Caco-2 (cell line): ENCODE measurements around the gene ZYX. TPM values are rescaled to one million over a fixed set of nuclear protein-coding genes. Genes with fewer than 3 reads are reported as not detected.

ENCODE experiments used
- BruUV-seq: library from RNA; stranded (reverse); fragments of 400-500 nt; replicated peaks from 2 replicates; lab custom pipeline; 2021; lab: Mats Ljungman, UMichigan
- CTCF ChIA-PET: fragments of 300-600 bp; sonication (Branson Sonifier 250); formaldehyde crosslinking; loops from one replicate; lab custom pipeline; 2022; ENCODE audit warnings: antibody characterized with exemption; lab: Charles Lee
- POLR2A ChIA-PET: fragments of 300-600 bp; sonication (Branson Sonifier 250); formaldehyde crosslinking; loops from one replicate; lab custom pipeline; 2022; ENCODE audit warnings: antibody characterized with exemption; lab: Charles Lee
- DNase-seq, 2 experiments: peaks; one replicate each; pipeline versions ENCODE4 v3.0.0 to v3.0.0-alpha.2; 2020 to 2022
- H3K27me3 ChIP-seq: replicated peaks from 2 replicates; pipeline ENCODE4 v1.6.0; 2011; ENCODE audit warnings: low read length; ENCODE audit not compliant: control insufficient read depth, insufficient read depth
- H3K36me3 ChIP-seq: 2 replicates; pipeline ENCODE4 v1.5.1; 2011; ENCODE audit warnings: low read length; ENCODE audit not compliant: control insufficient read depth, insufficient read depth
- H3K4me1 ChIP-seq: fragments of 250-450 bp; sonication (Bioruptor Pico); 2 replicates; pipeline ENCODE4 v1.5.1; 2020; ENCODE audit warnings: mild to moderate bottlenecking
- H3K4me3 ChIP-seq: 2 replicates; pipeline ENCODE4 v1.5.1; 2011; ENCODE audit warnings: low read depth, mild to moderate bottlenecking, control low read depth, low read length
- H3K9me3 ChIP-seq: fragments of 250-450 bp; sonication (Bioruptor Pico); 2 replicates; pipeline ENCODE4 v1.5.1; 2020; ENCODE audit warnings: mild to moderate bottlenecking, moderate library complexity
- H3K27ac Mint-ChIP-seq: one replicate; pipeline ENCODE4 v1.8.0; 2022; ENCODE audit warnings: mixed read lengths; ENCODE audit not compliant: unreplicated experiment
- H3K27me3 Mint-ChIP-seq: one replicate; pipeline ENCODE4 v1.8.0; 2022; ENCODE audit warnings: mixed read lengths; ENCODE audit not compliant: insufficient read depth, unreplicated experiment
- H3K36me3 Mint-ChIP-seq: one replicate; pipeline ENCODE4 v1.8.0; 2022; ENCODE audit warnings: mild to moderate bottlenecking, mixed read lengths; ENCODE audit not compliant: insufficient read depth, unreplicated experiment
- H3K4me1 Mint-ChIP-seq: one replicate; pipeline ENCODE4 v1.8.0; 2022; ENCODE audit warnings: low read depth, mixed read lengths; ENCODE audit not compliant: unreplicated experiment
- H3K4me3 Mint-ChIP-seq: one replicate; pipeline ENCODE4 v1.8.0; 2022; ENCODE audit warnings: mild to moderate bottlenecking, moderate library complexity, mixed read lengths; ENCODE audit not compliant: unreplicated experiment
- H3K9me3 Mint-ChIP-seq: one replicate; pipeline ENCODE4 v1.8.0; 2022; ENCODE audit warnings: mixed read lengths; ENCODE audit not compliant: unreplicated experiment
- CTCF ChIP-seq, 2 experiments: fragments of 200-600 bp in 1 of 2; IDR thresholded peaks; 1 replicate in 1 of 2; 2 replicates in 1 of 2; pipeline versions ENCODE4 v1.5.1 to v1.8.0; 2011 to 2022; ENCODE audit warnings: antibody characterized with exemption in 1 of 2, control low read depth in 1 of 2, inconsistent platforms in 1 of 2, low read depth in 1 of 2, low read length in 1 of 2, mild to moderate bottlenecking in 1 of 2, moderate library complexity in 1 of 2; ENCODE audit not compliant: insufficient read depth in 1 of 2, severe bottlenecking in 1 of 2, unreplicated experiment in 1 of 2
- intact Hi-C: fragments of 100-400 bp; cut with micrococcal nuclease; formaldehyde crosslinking; loops from one replicate; pipeline ENCODE4 v1.10.0; 2022; ENCODE audit not compliant: unreplicated experiment
- total RNA-seq: library from RNA; stranded (reverse); gene quantifications from 2 replicates; pipeline ENCODE4 v1.2.3, GENCODE V29; 2022

The ZYX gene
- total RNA-seq, 1 experiment from 2014 or later, result 147 TPM

DNA sequence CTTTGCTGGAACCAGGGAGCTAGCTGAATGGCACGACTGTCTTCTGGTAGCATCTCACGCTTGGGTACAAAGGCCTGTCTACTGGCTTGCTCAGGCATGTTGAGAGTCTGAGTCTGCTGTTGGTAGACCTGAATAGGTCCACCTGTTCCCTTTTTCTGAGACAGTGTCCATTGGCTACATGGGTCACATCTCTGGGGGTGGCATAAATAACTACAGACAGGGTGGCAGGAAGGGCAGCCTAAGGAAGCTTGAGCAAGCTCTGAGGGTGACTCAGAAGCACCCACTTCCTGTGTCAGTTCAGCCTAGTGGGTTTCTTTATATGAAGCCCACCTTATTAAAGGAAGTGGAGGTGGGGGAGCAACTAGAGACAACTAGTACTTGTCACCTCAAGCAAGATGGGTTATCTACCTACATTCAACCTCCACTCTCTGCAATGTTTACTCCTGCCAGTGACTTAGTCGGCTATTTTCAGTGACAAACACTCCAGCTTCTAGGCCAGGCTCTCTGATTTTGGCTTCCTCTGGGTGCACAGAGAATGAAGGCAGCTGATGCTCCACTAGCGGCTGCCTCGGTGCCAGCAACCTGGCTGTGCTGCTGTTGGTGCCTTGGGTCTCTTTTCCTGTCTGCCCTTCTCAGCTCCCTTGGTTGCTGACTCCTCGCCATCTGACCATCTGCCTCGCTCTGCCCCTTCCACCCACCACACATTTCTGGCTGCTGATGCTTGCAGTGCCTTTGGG lies 5.7 kb upstream of the ZYX start:
- Mint-ChIP-seq H3K4me1 (peaks cover 41% of the 10 kb centered on the region), H3K4me3 (no peak overlapping the region), H3K36me3 (peaks cover 22% of the 10 kb centered on the region), H3K9me3 (no peaks in the 10 kb centered on the region), H3K27ac (no peak overlapping the region), H3K27me3 (no peaks in the 10 kb centered on the region)
- no peak for TF ChIP-seq CTCF (IDR thresholded peaks at IDR 0.05; ENCODE audit: insufficient read depth in 1 of 2, low read depth in 1 of 2, low read length in 1 of 2, severe bottlenecking in 1 of 2, unreplicated experiment in 1 of 2)
- H3K36me3 ChIP-seq, result no peaks in the 10 kb centered on the region; the same call in 1 of the 2 replicates
- intact Hi-C loops, result no loop called here
- H3K4me1 ChIP-seq, result peaks cover 35% of the 10 kb centered on the region
- ChIA-PET POLR2A (no interaction called here), CTCF (interaction anchor here (1.3 to 1.6 kb wide), 2 partner anchors 30 to 135 kb away, joined by 3 to 4 read pairs; no protein-coding TSS in a partner anchor)
- DNase-seq, result no peak
- no TSS peak for BruUV-seq
- no peaks in the 10 kb centered on the region for H3K9me3 ChIP-seq
- no peak overlapping the region for H3K4me3 ChIP-seq
- H3K27me3 ChIP-seq, result no peaks in the 10 kb centered on the region

- Mint-ChIP-seq H3K36me3 (peaks cover 17% of the 10 kb centered on the region), H3K27ac (no peak overlapping the region), H3K9me3 (no peaks in the 10 kb centered on the region), H3K4me1 (peaks cover 32% of the 10 kb centered on the region), H3K4me3 (no peak overlapping the region), H3K27me3 (no peaks in the 10 kb centered on the region)
- ChIA-PET POLR2A (no interaction called here), CTCF (interaction anchor here (1.3 kb wide), 1 partner anchor 31 kb away, joined by 3 read pairs; no protein-coding TSS in a partner anchor)
- Histone ChIP-seq H3K27me3 (no peaks in the 10 kb centered on the region), H3K36me3 (no peaks in the 10 kb centered on the region; the same call in 1 of the 2 replicates), H3K4me1 (peaks cover 27% of the 10 kb centered on the region), H3K9me3 (no peaks in the 10 kb centered on the region), H3K4me3 (no peak overlapping the region)
- no TSS peak for BruUV-seq
- intact Hi-C loops, result no loop called here
- no peak for DNase-seq
- no peak for TF ChIP-seq CTCF (IDR thresholded peaks at IDR 0.05; ENCODE audit: insufficient read depth in 1 of 2, low read depth in 1 of 2, low read length in 1 of 2, severe bottlenecking in 1 of 2, unreplicated experiment in 1 of 2)
These were observed 4.7 kb upstream of the ZYX start for GRCh38 chr7:143376396-143376795.

DNA sequence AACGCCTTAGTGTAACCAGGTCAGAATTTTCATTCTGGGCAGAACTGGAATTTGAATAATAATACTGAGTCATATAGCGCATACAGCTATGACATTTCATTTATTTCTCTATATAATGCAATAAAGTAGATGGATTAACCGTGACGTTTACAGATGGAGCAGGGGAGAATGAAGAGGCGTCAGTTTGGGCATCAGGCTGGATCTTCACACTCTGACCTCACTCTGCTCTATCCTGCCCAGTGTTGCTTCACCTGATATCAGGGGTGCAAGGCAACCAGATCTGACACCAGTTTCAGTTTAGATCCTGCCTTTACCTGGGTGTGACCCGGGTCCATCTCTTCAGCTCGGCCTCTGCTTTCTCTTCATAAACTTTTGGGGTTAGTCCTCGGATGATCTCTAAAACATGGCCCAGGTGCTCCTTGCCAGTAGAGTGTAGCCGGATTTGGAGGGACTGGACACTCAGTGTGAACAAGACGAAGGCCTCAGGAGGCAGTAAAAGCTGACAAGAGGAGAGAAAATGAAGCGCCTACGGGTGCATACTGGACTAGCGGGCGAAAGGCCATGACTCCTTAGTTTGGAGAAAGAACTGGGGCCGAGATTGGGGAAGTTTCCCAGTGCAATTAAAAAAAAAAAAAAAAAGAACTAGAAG lies 1.4 kb upstream of the ZYX start:
- peak overlapping the region; percentile 70 for H3K4me3 ChIP-seq
- CTCF ChIA-PET, result interaction anchor here (0.6 to 1.8 kb wide), 16 partner anchors 8 to 139 kb away, joined by 3 to 23 read pairs (median 6); partner anchors contain the start of genes CASP2 and EPHA1
- Mint-ChIP-seq H3K27ac (peak overlapping the region; percentile 90), H3K9me3 (no peaks in the 10 kb centered on the region), H3K4me3 (peak overlapping the region; percentile 85), H3K36me3 (peaks cover 18% of the 10 kb centered on the region), H3K4me1 (peaks cover 14% of the 10 kb centered on the region), H3K27me3 (no peaks in the 10 kb centered on the region)
- peaks cover 39% of the 10 kb centered on the region for H3K4me1 ChIP-seq
- H3K36me3 ChIP-seq, result no peaks in the 10 kb centered on the region; the same call in 1 of the 2 replicates
- intact Hi-C loops, result loop anchor here (1.0 to 2.0 kb wide), 5 partner anchors 9 to 139 kb away; partner anchors contain the start of genes EPHA1 and FAM131B
- TF ChIP-seq CTCF (IDR thresholded peaks at IDR 0.05; ENCODE audit: insufficient read depth in 1 of 2, low read depth in 1 of 2, low read length in 1 of 2, severe bottlenecking in 1 of 2, unreplicated experiment in 1 of 2), result no peak
- POLR2A ChIA-PET, result interaction anchor here (0.6 to 1.9 kb wide), 7 partner anchors 7 to 139 kb away, joined by 3 to 24 read pairs (median 3); no protein-coding TSS in a partner anchor
- H3K9me3 ChIP-seq, result no peaks in the 10 kb centered on the region
- DNase-seq, result no peak
- no peaks in the 10 kb centered on the region for H3K27me3 ChIP-seq
- BruUV-seq, result TSS peak; percentile 63
